HG02798 (cell line): ENCODE data around the gene LAMB1.
"Not testable (repeated sequence)": the region's sequence is repeated elsewhere in the genome, so short reads cannot be mapped to it uniquely, and the experiment has no call there.

Source experiments
- ATAC-seq: cut with Tn5 transposase; IDR thresholded peaks from one replicate; pipeline ENCODE4 v1.9.1; 2021; ENCODE audit warnings: mild to moderate bottlenecking; ENCODE audit not compliant: unreplicated experiment, poor library complexity

The LAMB1 gene

DNA sequence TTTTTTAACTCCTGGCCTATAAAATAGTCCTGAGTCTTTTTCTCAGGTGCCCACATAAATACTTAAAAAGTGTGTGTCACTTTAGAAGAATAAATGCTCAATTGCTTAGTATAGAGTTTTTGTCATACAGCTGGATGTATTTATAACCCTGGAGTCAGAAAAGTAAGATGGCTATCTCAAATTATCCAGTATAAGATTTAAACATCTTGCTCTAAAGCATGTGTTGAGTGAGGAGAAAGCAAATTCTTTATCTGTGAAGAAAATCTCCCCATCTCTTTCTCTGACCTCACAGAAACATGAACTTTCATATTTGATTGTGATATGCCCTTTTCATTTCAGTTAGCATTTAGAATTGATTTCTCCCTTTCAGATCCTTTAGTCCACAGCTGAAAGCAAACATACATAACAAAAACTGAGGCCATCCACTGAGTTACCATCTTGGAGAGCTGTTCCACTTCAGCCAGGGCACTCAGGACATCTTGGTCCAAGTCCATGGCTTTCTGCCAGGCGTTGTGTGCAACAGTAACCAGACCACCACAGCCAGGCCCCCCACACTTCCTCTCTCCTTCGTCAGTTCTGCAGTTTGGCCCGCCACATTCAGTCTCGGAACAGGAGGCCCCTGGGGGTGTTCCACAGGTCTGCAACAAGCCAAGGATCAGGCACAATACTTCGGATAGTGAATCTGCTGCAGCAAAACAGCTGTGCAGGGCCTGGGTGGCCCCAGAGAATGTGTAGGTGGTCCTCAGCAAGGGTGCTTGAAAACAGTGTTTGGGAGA, 71.0 kb downstream of the LAMB1 start:
- no peak for ATAC-seq

DNA sequence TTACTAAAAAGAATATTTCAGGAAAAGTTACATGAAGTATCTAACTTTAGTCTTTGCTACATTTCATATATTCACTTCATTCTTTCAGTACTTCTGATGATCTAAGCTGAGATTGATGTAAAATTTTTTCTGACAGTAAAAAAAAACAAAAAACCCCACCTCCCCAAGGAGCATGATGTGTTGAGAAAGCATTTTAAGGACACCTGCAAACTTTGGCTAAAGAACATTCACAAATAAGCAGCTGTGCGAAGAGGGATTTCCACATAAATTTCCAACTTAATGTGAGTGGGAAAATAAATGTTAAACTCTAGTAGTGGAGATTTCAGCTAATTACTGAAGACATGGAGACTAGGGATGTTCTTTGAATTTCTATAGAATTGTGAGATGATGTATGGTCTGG, 76.5 kb downstream of the LAMB1 start:
- ATAC-seq: no peak

DNA sequence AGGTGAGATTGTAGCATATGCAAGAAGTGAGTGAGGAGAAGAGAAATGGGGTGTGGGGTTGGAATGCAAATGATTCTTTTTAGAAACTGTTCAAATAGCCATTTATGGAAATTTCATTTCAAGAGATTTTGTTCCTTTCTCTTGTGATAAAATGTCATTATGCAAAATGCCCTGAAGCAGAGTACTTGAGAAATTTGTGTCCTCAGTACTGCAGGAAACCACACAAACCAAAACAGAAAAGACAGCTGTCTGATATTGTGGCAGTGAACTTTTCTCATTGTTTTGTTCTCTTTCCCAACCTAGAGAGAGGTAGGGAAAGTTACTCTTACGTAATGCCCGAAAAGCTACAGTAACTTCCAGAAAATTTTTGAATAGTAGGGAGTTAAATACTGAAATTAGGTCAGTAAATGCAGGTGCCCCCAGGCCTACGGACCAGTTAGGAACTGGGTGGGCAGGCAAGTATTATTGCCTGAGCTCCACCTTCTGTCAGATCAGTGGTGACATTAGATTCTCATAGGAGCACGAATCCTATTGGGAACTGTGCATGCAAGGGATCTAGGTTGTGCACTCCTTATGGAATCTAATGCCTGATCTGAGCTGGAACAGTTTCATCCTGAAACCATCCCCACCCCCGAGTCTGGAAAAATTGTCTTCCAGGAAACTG, 78.0 kb downstream of the LAMB1 start:
- peak; percentile 92 for ATAC-seq

DNA sequence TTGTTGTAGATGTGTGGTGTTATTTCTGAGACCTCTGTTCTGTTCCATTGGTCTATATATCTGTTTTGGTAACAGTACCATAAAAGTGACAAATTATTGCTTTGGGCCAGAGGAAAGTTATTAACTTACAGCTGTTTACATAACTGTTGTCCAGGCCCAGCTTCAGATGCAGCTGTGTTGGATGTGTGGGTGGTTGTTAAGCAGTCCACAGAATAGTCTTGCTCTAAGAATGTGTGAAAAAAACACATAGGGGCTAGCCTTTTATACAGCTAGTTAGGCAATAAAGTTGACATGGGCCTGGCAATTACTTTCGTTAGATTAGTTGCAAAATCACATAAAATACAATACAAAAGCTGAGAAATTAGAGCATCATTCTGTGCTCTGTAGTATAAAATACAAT, 80.1 kb downstream of the LAMB1 start:
- no peak for ATAC-seq

DNA sequence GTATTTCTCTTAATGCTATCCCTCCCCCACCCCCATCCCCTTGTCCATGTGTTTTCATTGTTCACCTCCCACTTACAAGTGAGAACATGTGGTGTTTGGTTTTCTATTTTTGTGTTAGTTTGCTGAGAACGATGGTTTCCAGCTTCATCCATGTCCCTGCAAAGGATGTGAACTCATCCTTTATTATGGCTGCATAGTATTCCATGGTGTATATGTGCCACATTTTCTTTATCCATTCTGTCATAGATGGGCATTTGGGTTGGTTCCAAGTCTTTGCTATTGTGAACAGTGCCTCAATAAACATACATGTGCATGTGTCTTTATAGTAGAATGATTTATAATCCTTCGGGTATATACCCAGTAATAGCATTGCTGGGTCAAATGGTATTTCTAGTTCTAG, 81.1 kb downstream of the LAMB1 start:
- ATAC-seq: not testable (repeated sequence)

DNA sequence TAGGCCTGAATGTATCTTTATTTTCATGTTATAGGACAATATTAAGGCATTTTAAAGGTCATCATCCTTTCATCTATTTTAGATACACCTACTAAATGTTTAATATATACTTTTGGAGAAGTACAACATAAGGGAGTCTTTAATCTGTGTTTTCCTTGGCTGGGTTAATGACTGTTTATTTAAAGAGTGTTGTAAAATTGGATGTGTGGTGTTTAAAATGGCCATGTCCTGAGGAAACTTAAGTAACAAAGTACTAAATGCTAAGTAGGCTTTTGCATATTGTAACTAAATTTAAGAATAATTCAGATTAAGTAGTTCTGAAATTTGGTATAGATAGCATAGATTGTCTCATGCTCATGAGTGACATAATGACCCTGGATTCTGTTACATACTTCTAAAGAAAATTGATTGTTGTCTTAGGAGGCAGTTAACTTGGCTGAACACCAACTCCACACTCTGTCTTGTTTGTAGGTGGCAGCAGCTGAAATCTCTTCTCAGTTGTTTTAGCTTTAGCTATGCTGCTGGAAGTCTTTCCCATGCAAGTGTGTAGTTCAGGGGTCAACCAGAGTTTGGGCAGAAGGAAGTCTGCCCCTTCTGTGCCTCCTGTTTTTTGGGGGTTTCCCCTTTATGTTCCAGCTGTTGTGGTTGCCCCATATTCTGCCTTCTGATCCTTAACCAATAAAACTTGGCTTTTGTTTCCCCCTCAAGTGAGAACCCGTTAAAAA, 82.8 kb downstream of the LAMB1 start:
- ATAC-seq: no peak

DNA sequence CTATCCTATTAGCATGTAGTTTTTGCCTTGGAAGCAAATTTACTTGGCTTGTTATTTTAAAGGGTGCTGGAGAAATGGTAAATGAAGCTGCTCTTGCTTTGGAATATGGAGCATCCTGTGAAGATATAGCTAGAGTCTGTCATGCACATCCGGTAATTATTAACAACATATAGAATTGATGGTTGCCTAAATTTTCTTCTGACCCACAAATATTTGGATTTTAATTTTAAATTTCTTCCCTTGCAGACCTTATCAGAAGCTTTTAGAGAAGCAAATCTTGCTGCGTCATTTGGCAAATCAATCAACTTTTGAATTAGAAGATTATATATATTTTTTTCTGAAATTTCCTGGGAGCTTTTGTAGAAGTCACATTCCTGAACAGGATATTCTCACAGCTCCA, 84.0 kb downstream of the LAMB1 start:
- ATAC-seq: no peak

DNA sequence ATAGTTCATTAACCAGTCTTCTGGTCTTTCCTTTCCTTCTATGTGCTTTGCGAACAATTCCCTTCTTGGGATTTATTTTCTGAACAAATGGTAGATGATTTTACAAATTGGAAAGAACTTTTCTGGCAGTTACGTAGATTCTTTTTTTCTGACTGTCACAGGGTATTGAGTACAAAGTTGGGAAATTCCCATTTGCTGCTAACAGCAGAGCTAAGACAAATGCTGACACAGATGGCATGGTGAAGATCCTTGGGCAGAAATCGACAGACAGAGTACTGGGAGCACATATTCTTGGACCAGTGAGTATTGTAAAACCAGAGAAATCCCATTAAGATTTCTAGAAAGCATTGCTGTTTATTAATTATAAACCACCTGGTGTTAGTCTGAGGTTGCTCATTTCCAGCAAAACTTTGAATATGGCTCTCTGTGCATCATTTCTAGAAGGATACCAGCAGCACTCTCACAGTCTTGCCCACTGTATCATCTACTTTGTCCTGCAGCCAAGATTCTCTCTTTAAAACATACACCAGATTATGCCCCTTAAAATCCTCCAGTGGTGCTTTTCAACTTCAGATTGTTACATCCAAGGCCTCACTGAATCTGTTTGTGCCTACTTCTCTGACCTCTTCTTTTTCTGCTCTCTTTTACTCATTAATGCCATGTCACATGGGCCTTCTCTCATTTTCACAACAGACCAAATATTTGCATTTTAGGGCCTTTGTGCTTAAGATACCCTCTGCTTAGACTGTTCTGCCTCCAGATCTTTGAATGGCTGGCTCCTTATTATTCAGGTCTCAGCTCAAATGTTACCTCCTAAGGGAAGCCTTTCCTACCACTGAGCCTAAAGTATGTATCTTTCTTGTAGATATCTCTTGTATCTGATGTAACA, 85.0 kb downstream of the LAMB1 start:
- ATAC-seq: peak; percentile 85

DNA sequence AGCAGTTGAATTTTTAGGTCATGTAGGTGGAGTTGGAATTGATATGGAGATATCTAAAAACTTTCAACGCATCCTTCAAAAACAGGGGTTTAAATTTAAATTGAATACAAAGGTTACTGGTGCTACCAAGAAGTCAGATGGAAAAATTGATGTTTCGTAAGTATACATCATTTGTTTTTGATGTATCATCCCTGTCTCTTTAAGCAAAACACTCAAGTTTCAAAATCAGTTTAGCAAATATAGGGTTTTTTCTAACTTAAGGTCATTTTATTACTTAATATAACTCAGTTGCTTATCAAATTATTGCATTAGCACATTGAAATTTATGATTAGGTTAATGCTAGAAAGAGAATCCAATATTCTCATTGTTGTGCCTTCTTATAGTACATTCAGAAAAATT, 87.4 kb downstream of the LAMB1 start:
- no peak for ATAC-seq

DNA sequence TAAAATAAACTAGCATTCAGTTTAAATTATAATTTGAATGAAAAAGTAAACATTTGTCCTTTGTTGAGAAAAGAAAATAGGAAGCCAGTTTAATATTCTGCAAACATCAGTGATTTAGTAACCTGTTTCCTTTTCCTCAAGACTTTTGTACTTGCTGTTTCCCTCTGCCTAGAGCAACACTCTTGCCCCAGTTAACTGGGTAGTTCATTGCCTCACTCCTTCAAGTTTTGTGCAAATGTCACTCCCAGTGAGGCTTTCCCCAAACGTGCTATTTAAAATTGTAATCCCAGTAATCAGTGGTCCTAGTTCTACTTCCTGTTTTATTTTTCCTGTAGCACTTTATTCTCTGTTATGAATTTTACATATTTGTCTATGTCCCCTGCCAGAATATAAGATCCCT, 88.1 kb downstream of the LAMB1 start:
- ATAC-seq: no peak

DNA sequence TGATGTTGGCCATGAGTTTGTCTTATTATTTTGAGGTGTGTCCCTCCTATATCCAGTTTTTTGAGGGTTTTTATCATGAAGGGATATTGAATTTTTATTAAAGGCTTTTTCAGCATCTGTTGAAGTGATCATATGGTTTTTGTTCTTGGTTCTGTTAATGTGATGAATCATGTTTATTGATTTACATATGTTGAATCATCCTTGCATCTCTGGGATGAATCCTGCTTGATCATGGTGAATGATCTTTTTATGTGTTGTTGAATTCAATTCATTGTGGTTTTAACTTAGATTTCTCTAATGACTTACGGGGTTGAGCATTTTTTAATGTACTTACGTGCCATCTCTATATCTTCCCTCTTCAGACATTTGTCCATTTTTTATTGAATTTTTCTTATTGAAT, 89.1 kb downstream of the LAMB1 start:
- no peak for ATAC-seq

DNA sequence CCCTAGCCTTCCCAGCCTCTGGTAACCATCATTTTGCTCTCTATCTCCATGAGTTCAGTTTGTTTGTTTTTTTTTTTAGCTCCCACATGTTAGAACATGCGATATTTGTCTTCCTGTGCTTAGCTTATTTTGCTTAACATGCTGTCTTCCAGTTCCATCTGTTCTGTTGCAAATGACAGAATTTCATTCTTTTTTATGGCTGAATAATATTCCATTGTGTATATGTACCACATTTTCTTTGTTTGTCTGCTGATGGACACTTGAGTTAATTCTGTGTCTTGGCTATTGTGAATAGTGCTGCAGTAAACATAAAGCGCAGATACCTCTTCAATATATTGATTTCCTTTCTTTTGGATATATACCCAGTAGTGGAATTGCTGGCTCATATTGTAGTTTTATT, 91.0 kb downstream of the LAMB1 start:
- no peak for ATAC-seq

DNA sequence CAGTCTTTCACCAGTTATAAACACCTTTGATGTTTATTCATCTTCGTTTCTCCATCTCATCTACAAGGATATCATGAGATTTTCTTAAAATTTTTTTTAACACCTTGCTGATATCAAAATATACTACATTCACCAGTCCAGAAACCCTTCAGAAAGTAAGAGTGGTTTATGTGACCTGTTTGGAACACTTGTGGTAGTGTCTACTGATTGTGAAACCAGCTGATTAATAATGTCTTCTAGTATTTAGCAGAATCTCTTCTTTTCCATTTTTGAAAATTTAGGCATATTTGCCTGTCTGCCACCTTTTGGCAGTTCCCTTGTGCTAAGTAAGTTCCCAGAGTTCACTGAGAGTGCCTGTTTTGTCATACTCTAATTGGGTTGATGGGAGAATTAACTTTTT, 93.5 kb downstream of the LAMB1 start:
- ATAC-seq: no peak

DNA sequence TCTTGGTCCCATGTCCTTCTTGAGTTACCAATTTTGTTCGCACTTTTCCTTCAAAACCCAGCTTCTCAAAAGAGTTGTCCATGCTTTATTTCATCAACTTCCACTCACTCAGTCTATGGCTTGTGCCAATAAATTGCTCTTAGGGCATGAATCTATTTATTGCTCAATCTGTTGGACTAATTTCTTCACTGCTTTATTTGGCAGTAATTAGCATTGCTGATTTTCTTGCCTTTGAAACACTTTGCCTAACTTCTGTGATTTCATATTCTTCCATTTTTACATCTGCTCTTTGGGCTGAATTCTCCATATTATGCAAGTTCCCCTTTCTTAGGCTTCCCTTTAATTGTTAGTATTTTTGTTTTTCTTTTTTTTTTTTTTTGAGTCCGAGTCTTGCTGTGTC, 95.2 kb downstream of the LAMB1 start:
- ATAC-seq: no peak

DNA sequence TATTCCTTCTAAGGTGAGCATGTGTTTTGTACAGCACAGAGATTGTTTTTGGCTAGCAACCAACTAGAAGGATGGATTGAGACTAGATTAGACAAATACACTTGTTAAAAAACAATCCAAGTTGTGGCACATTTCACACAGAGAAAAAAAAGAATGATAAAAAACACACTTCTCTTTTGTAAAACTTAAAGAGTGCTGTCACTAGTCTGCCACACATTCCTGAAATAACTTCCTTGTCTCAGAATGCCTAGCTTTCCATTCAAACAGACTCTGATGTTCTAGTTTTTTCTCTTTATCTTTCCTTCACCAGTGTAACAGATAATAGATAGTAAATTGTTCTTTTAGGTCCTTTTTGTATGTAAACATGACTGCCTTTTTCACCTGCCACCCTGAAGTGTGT, 100.6 kb downstream of the LAMB1 start:
- no peak for ATAC-seq

DNA sequence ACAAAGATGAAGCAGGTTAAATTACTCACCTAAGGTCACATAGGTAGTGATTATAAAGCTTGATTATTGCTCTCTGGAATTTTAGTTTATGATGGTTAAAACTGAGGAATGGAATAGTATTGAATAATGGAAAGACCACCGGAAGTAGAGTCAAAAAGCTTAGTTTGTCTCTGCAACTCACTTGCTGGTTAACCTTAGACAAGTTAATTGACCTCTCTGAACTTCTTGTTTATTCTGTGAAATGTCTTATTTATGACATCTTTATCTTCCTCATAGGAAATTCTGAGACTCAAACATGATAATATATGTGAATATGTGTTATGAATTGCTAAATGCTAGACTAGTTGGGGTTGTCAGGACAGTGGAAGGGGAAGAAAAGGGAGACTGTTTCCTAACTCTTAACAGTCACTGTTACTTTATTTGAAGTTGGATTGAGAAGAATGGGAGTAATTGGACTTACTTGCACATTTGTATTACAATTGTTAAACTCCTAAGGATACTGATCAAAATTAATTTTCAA, 102.4 kb downstream of the LAMB1 start:
- ATAC-seq: no peak

DNA sequence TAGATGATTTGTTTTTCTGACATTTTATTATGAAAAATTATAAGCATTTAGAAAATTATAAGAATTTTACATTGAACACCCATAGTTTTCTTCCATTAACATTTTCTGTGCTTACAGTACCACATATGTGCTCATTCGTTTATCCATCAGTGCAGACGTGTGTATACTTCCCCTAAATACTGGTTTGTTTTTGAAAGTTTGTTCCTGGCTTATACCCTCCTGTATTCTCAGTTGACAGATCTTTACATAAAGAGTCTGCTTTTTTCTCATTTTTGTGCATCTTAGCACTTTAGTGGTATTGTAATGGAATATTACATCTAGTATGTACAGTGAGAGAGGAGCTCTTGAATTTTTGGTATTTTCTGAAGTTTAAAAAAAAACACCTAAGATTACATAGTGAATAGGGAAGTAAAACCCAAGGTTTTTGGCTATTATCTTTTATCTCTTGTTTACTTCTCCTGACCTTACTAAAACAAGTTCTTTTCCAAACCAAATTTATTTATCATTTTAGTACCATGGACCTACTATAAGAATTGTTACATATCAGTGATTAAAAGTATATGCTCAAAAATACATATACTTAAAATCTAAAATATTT, 103.9 kb downstream of the LAMB1 start:
- ATAC-seq: no peak

DNA sequence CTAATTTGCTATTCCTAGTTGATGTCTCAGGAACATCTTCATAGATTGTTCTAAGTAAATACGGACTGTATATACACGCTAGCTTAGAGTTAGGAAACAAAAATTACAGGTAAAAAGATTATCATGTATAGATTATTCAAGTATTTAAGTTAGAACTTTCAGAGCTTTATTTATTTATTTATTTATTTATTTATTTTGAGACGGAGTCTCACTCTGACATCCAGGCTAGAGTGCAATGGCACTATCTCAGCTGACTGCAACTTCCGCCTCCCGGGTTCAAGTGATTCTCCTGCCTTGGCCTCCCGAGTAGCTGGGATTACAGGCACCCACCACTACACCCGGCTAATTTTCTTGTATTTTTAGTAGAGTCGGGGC, 110.6 kb downstream of the LAMB1 start:
- not testable (repeated sequence) for ATAC-seq

DNA sequence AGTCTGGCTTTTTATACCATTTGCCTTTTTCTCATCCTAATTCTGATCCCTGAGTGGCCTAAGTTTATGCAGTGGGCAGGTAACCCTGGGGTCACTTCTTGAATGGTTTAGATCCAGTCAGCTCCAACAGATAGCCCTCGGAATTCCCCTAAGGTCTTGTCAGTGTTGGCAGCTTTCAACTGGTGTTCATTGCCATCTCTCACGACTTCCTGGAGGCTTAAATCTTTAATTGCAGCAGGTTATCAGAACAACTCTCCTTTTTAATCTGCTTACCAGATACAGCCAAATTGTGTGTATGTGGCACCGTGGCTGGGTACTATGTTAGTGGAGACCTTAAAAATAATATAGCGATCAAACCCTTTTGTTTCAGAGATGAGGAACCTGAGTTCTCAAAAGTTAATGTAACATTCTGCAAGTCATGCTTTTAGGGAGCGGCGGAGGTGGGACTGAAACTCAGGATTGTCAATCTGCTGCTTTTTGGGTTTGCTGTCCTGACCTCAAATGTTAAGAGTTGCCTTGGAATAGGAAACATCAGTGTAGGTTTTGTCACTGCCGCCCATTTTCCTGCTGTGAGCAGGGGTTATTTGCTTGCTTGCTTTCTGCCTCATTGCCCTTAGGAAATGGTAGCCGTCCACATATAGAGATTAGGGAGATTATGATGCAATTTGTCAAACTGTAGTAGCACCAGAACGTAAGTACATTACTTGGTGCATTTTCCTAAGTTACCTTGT, 111.2 kb downstream of the LAMB1 start:
- no peak for ATAC-seq
